HG03066 (cell line): Measurements from ENCODE around the gene CYP3A5.
"Not testable (repeated sequence)": the region's sequence is repeated elsewhere in the genome, so short reads cannot be mapped to it uniquely, and the experiment has no call there.

Experiments used
- ATAC-seq: cut with Tn5 transposase; IDR thresholded peaks from one replicate; pipeline ENCODE4 v1.9.1; 2021; ENCODE audit warnings: low read depth; ENCODE audit not compliant: unreplicated experiment

Gene CYP3A5

DNA sequence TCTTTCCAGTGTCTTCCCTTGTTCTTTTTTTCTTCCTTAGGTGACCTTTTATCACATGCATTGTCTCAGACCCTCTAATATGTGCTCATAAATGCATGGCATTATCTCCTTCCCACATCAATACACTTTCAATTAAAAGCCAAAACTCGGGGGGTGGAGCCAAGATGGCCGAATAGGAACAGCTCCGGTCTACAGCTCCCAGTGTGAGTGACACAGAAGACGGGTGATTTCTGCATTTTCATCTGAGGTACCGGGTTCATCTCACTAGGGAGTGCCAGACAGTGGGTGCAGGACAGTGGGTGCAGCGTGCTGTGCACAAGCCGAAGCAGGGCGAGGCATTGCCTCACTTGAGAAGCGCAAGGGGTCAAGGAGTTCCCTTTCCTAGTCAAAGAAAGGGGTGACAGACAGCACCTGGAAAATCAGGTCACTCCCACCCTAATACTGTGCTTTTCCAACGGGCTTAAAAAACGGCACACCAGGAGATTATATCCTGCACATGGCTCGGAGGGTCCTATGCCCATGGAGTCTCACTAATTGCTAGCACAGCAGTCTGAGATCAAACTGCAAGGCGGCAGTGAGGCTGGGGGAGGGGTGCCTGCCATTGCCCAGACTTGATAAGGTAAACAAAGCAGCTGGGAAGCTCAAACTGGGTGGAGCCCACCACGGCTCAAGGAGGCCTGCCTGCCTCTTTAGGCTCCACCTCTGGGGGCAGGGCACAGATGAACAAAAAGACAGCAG is 6.2 kb upstream of the CYP3A5 start:
- ATAC-seq: not testable (repeated sequence)

DNA sequence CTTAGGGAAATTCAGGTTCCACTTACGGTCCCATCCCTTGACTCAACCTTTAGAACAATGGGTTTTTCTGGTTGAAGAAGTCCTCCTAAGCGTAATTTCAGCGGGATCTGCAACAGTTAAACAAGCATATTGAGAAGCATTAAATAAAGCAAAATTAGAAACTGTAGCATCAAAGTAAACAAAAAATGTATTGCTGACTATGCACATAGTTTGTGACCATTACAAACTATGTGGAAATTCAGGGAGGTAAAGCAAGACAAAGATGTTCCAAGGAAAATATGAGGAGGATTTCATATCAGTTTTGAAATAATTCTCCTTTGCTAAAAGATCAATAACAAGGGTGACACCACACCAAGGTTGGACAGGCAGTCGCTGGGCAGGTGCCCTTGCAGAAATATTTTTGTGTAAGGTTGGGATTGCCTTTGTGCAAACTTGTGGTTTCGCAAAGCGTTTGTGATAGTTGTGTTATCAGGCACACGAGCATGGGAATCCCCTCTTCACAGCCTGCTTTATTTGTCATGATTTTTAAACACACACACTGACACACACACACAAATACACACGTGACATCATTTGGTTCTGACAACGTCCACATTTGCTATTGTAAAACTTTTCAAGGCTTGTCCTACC is 5.4 kb upstream of the CYP3A5 start:
- no peak for ATAC-seq

DNA sequence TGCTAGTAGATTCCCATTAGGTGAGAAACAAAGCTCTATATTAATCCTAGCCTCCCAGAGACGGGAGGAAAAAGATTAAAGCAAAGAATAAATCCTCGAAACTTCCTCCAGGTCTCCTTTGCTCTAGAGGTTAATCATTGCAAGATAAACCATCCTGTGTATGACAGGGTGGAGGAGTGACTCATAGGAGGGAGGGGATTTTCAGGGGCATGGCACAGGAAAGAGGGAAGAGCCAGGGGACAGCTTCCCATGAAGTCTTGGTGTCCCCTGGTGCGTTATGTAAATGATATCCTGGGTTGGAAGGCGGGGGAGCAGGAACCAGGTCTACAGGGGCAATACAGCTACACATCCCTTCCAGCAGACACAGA is 780 bp downstream of the CYP3A5 start:
- ATAC-seq: no peak

DNA sequence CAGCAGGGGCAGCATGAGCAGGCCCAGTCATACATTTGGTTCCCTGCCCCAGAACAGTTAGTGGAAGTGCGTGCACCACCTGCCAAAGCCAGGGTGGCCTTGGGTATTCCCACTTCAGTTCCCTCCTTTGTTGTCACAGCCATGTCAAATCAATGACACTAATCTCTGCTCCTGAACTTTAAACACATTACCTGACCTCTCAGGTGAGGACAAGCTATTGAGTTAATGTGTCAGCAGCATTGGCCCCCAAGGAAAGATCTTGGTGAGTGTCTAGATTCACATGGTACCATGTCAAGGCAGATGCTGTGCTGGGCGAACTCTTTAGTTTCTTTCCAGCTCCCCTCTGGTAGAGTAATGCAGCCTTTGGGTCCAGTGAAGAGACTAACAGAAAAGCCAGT is 2.1 kb downstream of the CYP3A5 start:
- no peak for ATAC-seq

DNA sequence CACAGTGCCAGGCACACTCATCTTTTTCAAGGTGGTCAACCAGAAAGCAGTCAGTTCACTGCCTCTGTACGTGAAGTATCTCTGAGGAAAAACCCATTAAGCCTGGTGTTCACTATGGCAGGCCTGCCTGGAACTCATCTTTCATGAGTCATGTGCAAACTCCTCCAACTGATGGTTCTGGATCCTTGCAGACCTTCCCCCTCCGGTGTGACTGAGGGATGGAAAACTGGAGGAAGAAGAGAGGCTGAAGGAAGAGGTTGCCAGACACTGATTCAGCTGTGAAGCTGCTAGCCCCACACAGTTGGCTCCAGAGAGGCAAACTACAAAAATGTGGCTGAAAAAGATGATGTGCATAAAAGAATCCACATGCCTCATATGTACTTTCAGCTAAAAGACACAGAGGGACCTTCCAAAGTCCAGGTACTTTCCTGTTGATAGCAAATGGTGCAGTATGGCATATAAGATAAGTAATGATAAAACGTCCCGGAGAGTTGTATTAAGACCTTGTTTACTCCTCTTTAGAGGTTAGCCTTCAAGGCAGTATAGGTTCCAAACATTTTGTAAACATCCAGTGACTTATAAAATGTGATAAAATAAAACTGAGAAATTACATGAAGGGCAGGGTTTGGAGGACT is 2.7 kb downstream of the CYP3A5 start:
- ATAC-seq: no peak

DNA sequence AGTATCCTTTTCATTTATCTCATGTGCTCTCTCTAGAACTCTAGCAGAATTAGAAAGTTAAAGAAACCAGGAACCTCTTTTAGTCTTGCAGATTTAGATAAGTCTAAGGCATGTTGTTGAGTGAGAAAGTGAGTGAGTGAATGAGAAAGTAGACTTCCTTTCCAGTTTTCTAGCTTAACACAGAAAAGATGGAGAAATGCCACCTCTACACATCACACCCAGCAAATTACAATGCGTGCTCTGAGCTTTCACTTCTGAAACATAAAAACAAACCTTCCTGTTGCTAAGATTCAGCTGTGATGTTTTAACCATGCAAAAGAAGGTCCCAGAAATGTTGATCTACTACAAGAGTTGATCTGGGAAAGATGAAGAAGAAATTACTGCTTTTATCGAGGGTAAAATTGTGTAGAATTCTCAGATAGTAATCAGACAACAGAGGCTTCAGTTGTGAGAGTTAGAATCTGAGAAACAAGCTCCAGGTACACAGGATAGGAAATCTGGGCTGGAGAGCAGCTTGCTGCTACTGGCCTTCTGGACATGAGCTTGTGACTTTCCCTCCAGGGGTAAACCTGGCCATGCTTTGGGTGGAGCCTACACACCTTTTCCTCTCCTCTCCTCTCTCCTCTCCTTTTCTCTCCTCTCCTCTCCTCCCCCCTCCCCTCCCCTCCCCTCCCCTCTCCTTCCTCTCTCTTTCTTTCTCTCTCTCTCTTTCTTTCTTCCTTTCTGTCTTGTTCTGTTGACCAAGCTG is 4.6 kb downstream of the CYP3A5 start:
- ATAC-seq: no peak

DNA sequence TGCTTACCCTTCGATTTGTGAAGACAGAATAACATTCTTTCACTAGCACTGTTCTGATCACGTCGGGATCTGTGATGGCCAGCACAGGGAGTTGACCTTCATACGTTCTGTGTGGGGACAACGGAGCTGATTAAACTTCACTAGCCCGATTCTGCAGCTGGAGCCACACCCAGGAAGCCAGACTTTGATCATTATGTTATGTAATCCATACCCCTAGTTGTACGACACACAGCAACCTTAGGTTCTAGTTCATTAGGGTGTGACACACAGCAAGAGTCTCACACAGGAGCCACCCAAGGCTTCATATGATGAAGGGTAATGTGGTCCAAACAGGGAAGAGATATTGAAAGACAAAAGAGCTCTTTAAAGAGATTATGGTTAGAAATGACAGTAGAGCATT is 7.2 kb downstream of the CYP3A5 start:
- no peak for ATAC-seq

DNA sequence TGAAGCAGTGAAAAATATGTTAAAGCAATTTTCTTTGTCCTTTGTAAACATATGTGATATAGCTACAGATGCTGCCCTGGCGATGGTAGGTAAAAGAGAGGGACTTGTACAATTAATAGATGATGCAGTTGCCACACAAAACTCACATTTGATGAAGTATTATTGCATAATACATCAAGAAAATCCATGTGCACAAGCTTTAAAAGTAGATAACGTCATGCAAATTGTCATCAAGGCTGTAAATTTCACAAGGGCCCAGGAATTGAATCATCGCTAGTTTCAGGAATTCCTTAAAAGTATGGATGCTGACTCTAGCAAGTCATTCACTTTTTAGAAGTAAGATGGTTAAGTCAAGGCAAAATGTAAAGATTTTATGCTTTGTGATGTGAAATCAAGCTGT is 10.0 kb downstream of the CYP3A5 start:
- no peak for ATAC-seq

DNA sequence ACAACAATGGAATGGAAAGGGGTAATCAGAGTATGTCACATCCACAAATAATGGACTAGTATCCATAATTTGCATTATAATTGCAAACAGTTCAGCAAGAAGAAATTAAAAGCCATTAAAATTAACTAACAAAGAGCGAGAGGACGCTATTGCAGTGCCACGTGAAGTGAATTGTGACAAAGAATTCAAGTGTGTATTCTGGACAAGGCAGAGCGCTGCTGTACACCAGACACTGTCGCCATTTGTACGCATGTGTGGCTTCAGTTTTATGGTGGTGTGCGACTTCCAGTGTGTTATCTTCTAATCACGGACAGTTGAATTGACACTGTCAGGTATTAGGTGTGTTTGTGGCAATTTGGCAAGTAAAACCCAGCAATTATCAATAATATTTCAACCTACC is 11.3 kb downstream of the CYP3A5 start:
- ATAC-seq: no peak

DNA sequence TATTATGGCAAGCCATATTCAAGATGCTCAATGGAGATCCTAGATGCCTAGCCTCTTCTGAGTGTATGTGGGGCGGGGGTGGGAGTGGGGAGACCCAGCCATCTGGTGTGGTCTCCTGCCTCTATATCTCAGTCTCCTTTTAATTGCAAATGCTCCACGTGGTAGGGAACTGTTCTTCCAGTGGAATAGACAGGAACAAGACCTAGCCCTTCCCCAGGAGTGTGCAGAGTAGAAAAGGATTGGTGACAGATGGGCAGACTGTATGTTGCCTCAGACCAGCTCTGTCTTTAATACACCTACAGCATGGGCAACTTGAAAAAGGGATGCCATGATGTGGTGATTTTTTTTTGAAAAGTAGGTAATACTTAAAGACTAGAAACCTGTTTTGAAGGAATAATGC is 12.6 kb downstream of the CYP3A5 start:
- ATAC-seq: no peak

DNA sequence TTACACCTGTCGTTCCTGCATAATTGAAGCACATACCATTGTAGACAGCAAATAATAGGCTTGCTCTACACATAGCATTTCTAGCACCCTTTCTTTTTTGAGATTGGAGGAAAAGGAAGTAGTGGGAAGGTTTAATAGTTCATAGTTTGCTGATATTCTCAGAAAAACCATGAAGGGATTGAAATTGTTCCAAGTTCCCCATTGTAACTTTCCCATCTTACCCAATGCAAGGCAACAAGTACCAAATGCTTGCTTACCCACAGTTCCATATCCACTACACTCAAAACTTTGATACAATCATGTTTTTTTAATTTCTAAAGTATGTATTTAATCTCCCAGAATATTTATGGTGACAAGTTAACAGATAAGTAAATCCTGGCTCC is 13.8 kb downstream of the CYP3A5 start:
- no peak for ATAC-seq

DNA sequence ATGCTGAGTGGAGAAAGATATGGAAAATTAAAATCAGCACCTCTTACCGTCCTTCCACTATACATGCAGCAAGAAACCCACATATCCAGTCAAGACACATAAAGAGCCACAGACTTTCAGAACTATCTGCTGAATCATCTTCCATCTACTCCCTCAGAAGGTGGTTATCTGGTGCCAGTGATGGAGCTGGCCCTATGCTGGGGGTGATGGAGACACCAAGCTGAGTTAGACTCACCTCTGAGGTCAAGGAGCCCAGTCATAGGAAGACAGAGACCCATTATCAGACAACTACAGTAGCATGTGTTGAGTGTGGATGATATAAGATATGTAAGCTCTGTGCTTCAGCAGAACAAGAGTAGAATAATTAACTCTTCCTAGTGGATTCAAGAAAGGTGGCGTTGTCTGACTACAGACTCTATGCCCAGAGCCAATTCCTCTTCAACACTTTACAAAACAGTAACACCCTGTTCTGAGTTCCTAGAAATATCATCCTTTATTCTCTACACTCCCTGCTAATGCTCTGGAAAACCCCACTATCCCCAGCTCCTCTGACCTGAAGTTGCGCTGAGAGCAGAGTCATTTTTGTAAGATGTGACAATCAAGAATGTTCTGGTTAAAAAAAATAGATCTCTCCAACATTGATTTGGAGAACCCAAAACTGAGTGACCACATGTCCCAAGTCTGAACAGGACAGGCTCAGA is 14.3 kb downstream of the CYP3A5 start:
- no peak for ATAC-seq

DNA sequence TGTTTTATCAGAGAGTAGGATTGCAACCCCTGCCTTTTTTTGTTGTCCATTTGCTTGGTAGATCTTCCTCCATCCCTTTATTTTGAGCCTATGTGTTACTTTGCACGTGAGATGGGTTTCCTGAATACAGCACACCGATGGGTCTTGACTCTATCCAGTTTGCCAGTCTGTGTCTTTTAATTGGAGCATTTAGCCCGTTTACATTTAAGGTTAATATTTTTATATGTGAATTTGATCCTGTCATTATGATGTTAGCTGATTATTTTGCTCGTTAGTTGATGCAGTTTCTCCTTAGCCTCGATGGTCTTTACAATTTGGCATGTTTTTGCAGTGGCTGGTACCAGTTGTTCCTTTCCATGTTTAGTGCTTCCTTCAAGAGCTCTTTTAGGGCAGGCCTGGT is 21.9 kb downstream of the CYP3A5 start:
- not testable (repeated sequence) for ATAC-seq

DNA sequence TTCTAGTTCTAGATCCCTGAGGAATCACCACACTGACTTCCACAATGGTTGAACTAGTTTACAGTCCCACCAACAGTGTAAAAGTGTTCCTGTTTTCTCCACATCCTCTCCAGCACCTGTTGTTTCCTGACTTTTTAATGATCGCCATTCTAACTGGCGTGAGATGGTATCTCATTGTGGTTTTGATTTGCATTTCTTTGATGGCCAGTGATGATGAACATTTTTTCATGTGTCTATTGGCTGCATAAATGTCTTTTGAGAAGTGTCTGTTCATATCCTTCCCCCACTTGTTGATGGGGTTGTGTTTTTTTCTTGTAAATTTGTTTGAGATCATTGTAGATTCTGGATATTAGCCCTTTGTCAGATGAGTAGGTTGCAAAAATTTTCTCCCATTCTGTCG is 25.2 kb downstream of the CYP3A5 start:
- not testable (repeated sequence) for ATAC-seq

DNA sequence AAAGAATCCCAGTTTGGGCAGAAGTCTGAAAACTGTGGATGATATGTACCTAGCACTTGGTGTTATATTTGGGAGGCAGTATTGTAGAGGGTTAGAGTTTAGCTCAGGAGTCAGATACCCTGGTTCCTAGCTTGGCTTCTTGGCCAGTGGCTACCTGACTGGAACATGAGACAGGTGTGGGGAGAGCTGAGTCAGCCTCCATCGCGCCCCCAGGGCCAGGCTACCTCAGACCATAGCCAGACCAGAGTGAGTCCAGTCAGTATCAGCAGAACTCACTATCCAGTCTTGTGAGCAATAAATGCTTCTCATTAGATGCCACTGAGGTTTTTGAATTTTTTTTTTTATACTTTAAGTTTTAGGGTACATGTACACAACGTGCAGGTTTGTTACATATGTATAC is 26.0 kb downstream of the CYP3A5 start:
- no peak for ATAC-seq

DNA sequence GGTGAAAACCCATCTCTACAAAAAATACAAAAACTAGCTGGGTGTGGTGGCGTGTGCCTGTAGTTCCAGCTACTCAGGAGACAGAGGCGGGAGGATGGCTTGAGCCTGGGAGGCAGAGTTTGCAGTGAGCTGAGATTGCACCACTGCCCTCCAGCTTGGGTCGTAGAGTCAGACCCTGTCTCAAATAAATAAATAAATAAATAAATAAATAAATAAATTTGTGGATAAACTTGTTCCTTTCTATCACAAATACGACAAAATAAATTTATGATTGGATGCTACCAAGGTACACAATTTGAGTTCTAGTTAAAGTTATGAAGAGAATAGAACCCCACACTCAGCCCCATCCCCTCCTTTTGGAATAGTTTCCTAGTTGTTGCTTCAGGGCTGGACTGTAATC is 26.5 kb downstream of the CYP3A5 start:
- not testable (repeated sequence) for ATAC-seq

DNA sequence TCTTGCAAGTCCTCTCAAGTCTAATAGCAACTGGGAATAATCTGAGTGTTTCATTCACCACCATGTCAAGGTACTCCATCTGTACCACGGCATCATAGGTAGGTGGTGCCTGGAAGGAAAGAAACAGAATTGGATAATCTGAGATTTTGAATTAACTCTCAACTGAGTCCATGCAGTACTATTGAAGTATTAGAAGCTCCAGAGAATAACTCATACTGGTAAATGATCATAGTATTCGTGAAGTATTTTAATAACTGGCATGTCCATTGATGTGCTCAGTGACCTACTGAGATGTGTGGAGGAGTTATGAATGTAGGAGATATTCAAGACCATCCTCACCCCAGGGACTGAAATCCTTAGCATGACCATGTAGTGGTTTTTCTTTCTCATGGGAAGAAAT is 27.1 kb downstream of the CYP3A5 start:
- no peak for ATAC-seq

DNA sequence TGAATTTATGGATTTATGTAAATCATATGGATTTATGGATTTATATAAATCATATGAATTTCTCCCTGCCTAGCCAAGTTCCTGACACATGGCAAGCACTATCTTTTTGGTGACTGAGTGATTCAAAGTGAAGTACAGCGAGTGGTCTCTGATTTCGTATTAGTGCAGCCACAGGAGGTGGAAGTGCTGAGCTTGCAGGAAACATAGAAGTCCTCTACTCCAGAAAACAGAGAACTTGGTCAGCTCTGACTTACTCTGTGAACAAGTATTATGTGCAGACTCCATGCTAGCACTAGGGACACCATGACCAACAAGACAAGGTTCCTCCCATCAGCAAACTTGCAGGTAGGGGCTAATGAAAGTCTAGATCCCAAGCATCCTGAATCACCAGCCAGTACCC is 28.5 kb downstream of the CYP3A5 start:
- ATAC-seq: no peak

DNA sequence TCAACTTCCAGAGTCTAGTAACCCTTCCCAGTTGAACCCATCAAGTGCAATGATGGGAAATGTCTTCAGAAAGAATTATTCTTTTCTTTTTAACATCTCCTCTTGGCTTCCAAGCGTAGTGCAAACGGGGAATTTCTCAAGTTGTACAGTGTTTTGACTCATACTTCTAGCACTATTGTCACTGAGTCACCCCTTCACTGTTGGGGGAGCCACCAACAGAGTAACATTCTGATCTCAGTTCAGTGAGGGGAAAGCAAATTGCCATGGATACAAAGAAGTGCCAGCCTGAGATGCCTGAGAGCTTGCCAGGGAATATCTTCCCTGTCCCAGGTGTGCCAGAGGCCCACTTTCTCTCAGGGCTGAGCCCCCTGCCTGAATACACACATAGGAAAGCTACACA is 31.0 kb downstream of the CYP3A5 start:
- no peak for ATAC-seq

DNA sequence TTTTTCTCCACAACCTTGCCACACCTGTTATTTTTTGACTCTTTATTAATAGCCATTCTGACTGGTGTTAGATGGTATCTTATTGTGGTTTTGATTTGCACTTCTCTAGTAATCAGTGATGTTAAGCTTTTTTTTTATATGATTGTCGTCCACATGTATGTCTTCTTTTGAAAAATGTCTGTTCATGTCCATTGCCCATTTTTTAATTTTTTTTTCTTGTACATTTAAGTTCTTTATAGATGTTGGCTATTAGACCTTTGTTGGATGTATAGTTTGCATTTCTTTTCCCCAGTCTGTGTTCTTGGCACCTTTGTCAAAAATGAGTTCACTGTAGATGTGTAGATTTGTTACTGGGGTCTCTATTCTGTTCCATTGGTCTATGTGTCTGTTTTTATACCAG is 34.2 kb downstream of the CYP3A5 start:
- no peak for ATAC-seq

DNA sequence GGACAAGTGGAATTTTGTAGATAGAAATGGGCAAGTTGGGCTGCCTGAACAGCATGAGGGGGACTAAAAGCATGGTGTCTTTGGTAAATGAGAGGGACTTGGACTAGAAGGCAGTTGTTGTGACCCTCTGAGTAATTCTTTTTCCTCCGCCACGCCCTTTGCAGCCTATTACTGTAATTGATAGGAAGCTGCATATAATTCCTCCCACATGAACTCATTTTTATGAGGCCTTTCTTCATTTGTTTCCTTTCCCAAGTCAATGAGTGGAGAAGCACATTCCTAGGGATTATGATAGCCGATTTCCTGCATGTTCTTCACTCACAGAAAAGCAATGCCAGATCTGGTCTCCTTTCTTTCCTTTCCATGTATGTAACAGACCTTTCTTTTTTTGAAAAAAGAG is 35.4 kb downstream of the CYP3A5 start:
- ATAC-seq: no peak
